ENCODE measurements around the gene SLAMF1.

The SLAMF1 gene

GRCh38 chr1:160625321-160625720, 21.5 kb downstream of the SLAMF1 start:
- DNase-seq (ENCODE audit: low read depth), result no peak

- no peak for DNase-seq (ENCODE audit: low read depth)
These were observed 22.4 kb downstream of the SLAMF1 start for GRCh38 chr1:160624464-160624863.

GRCh38 chr1:160623862-160624261, 23.0 kb downstream of the SLAMF1 start:
- DNase-seq (ENCODE audit: low read depth), result no peak

- no peak for DNase-seq (ENCODE audit: low read depth)
These were observed 23.6 kb downstream of the SLAMF1 start for GRCh38 chr1:160623227-160623633.

- DNase-seq (ENCODE audit: low read depth), result no peak
These were observed 24.2 kb downstream of the SLAMF1 start for GRCh38 chr1:160622501-160623226.

GRCh38 chr1:160621633-160622413, 25.0 kb downstream of the SLAMF1 start:
- DNase-seq (ENCODE audit: low read depth), result peak; percentile 5

- DNase-seq (ENCODE audit: low read depth), result no peak
These were observed 25.8 kb downstream of the SLAMF1 start for GRCh38 chr1:160620942-160621632.

- no peak for DNase-seq (ENCODE audit: low read depth)
These were observed 27.0 kb downstream of the SLAMF1 start for GRCh38 chr1:160619742-160620277.

GRCh38 chr1:160618763-160619274, 28.0 kb downstream of the SLAMF1 start:
- DNase-seq (ENCODE audit: low read depth), result no peak

- DNase-seq (ENCODE audit: low read depth), result no peak
These were observed 28.5 kb downstream of the SLAMF1 start for GRCh38 chr1:160618327-160618726.

GRCh38 chr1:160615660-160616059, 31.2 kb downstream of the SLAMF1 start:
- DNase-seq (ENCODE audit: low read depth), result no peak

GRCh38 chr1:160614410-160614809, 32.4 kb downstream of the SLAMF1 start:
- no peak for DNase-seq (ENCODE audit: low read depth)

GRCh38 chr1:160612613-160613218, 34.1 kb downstream of the SLAMF1 start:
- DNase-seq (ENCODE audit: low read depth), result no peak

- DNase-seq (ENCODE audit: low read depth), result no peak
These were observed 36.1 kb downstream of the SLAMF1 start for GRCh38 chr1:160610569-160611242.

- no peak for DNase-seq (ENCODE audit: low read depth)
These were observed 37.9 kb downstream of the SLAMF1 start for GRCh38 chr1:160608941-160609340.

GRCh38 chr1:160608514-160608913, 38.3 kb downstream of the SLAMF1 start:
- no peak for DNase-seq (ENCODE audit: low read depth)

GRCh38 chr1:160608057-160608456, 38.8 kb downstream of the SLAMF1 start:
- DNase-seq (ENCODE audit: low read depth), result no peak

- no peak for DNase-seq (ENCODE audit: low read depth)
These were observed 39.2 kb downstream of the SLAMF1 start for GRCh38 chr1:160607672-160608032.

GRCh38 chr1:160607011-160607671, 39.7 kb downstream of the SLAMF1 start:
- peak; percentile 20 for DNase-seq (ENCODE audit: low read depth)

GRCh38 chr1:160606611-160607010, 40.2 kb downstream of the SLAMF1 start:
- DNase-seq (ENCODE audit: low read depth), result no peak

Measured in HS-27A (cell line).